NCI-H2196 (cell line): ENCODE data around the gene SYCE1.
"Not testable (repeated sequence)": the region's sequence is repeated elsewhere in the genome, so short reads cannot be mapped to it uniquely, and the experiment has no call there.

Source experiments
- DNase-seq: peaks from one replicate; lab custom pipeline; 2025; ENCODE audit not compliant: unreplicated experiment; lab: John Stamatoyannopoulos, UW

Gene SYCE1

GRCh38 chr10:133559216-133559615 is 6.2 kb downstream of the SYCE1 start:
- DNase-seq, result no peak

GRCh38 chr10:133557381-133557780 is 8.0 kb downstream of the SYCE1 start:
- DNase-seq, result no peak

DNA sequence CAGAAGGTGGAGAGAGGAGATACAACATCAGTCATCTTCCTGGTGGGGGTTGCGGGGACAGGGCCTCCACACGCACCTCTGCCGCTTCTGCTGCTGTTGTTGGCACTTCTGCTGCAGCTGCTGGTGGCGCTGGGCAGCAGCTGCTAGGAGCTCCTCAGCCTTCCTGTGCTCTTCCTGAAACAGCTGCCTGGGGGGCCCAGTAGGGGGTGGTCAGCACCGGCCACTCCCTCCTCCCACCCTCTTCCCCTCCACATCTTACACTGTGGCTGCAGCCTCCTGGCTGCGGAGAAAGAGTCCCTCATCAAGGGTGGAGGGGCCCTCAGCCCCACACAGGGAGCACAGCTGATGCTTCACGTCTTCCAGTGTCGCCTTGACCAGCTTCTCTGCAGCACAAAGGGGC is 9.9 kb downstream of the SYCE1 start:
- DNase-seq, result no peak

- no peak for DNase-seq
Observed at GRCh38 chr10:133554600-133554999, 10.8 kb downstream of the SYCE1 start.

GRCh38 chr10:133544506-133544905 is 20.9 kb downstream of the SYCE1 start:
- DNase-seq, result no peak

DNA sequence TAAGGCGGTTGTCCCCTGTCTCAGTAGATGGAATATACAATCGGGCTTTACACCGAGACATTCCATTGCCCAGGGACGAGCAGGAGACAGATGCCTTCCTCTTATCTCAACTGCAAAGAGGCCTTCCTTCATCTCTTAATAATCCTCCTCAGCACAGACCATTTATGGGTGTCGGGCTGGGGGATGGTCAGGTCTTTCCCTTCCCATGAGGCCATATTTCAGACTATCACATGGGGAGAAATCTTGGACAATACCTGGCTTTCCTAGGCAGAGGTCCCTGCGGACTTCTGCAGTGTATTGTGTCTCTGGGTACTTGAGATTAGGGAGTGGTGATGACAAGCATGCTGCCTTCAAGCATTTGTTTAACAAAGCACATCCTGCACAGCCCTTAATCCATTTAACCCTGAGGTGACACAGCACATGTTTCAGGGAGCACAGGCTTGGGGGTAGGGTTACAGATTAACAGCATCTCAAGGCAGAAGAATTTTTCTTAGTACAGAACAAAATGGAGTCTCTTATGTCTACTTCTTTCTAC is 23.9 kb downstream of the SYCE1 start:
- not testable (repeated sequence) for DNase-seq

- DNase-seq, result no peak
Observed at GRCh38 chr10:133537546-133538545, 27.5 kb downstream of the SYCE1 start.

DNA sequence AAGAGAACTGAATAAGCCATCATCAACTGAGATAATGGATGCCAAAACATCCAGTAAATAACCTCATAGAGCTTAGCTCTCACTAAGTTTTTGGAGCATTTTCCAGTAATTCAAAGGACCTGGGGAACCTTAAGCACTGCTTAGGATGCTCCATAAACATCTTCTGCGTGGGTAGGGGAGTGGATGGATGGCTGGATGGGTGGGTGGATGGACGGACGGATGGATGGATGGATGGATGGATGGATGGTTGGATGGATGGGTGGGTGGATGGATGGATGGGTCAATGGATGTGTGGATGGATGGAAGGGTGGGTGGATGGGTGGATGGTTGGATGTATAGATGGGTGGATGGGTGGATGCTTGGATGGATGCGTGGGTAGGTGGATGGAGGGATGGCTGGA is 29.2 kb downstream of the SYCE1 start:
- no peak for DNase-seq

DNA sequence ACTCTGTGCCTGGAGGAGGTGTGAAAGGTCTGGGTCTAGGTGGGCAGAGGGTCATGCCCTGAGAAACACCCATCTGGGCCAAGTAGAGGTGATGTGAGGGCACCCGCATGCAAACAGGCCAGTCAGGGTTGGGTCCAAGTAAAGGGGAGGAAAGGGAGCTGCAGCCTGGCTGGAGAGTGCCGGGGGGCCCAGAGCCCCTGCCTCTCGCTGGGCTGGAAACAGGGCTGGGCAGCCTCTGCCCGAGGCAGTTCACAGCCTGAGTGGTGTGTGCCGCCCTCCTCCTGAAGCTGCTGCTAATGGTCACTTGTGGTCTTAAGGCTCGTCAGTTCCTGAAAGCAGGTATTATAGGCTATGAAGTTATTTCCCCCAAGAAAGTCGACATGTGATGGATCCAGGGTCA is 31.0 kb downstream of the SYCE1 start:
- DNase-seq, result no peak

DNA sequence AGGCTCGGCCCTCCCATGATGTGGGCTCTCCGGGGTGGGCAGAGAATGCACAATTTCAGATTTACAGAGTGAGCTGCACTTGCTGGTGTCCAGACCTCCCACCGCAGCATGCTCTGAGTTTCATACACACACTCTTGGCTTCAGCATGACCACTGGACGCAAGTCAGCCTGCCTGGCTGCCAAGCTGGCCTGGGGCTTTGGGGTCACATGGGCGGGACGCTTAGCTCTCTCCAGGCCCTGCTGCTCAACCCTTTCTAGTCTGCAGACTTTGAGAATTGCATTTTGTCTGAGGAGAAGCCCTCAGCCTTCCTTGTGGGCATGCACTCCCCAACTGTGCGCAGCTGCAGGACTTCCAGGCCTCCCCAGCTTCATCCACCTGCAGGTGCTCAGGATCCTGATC is 32.5 kb downstream of the SYCE1 start:
- no peak for DNase-seq

GRCh38 chr10:133530506-133530905 is 34.9 kb downstream of the SYCE1 start:
- no peak for DNase-seq

DNA sequence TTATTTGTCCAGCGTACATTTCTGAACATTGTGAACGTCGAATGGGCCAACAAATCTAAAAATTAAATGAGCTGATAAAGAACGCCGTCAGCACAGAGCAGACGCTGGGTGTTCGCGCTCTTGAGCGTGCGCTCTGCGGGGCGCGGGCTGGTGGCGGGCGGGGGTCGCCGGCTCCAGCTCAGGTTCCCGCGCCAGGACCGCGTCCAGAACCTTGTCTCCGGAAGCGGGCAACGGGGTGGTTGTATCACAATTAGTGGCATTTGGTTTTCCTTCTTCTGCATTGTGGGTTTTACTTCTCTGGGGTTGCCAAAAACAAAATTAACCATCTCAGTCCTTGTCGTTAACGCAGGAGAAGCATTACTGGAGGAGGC is 35.8 kb downstream of the SYCE1 start:
- DNase-seq, result no peak

DNA sequence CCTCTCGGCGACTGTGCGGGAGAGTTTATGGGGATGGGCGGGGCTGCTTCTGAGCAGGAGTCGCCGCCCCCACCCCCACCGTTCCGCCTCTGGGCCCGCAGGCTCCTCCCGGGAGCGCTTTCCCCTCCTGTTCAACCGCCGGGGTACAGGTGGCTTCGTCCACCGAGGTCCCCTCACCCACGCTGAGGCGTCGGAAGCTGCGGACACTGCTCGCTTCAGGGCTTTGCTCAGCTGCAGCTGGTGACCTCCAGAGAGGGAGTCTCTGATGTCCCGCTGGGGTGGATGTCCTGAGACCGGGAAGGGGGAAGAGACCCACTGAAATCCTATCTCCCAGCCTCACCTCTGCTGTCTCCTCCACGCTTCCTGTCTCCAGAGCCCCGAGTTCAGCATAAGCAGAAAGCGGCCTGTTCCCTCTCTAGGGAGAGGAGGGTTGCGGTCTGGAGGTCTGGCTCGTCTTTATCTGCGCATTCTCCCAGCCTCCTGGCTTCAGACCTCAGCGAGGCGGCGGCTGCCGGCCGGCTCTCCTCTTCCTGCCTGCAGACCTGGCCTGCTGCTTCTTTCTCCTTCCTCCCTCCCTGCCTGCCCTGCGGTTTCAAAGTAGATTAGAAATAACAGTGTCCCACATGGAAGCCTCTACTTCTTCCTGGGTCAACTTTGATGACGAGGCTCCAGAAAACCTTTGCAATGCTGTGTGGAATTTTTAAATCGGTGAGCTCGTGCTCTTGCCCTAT is 36.4 kb downstream of the SYCE1 start:
- DNase-seq, result no peak

- DNase-seq, result no peak
Observed at GRCh38 chr10:133528296-133528844, 37.0 kb downstream of the SYCE1 start.

GRCh38 chr10:133527771-133528271 is 37.6 kb downstream of the SYCE1 start:
- no peak for DNase-seq

DNA sequence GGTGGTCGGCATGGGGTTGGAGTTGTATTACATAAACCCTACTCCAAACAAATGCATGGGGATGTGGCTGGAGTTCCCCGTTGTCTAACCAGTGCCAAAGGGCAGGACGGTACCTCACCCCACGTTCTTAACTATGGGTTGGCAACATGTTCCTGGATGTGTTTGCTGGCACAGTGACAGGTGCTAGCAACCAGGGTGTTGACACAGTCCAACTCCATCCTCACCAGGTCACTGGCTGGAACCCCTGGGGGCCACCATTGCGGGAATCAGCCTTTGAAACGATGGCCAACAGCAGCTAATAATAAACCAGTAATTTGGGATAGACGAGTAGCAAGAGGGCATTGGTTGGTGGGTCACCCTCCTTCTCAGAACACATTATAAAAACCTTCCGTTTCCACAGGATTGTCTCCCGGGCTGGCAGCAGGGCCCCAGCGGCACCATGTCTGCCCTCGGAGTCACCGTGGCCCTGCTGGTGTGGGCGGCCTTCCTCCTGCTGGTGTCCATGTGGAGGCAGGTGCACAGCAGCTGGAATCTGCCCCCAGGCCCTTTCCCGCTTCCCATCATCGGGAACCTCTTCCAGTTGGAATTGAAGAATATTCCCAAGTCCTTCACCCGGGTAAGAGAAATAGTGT is 38.3 kb downstream of the SYCE1 start, which contains the start of gene CYP2E1:
CYP2E1 (plus strand) TSS at position 407 of the 632 bp plus-strand sequence; CDS start at position 440, 33 bp downstream.
- DNase-seq, result no peak

GRCh38 chr10:133525444-133525843 is 39.9 kb downstream of the SYCE1 start:
- no peak for DNase-seq

GRCh38 chr10:133523631-133524203 is 41.7 kb downstream of the SYCE1 start:
- no peak for DNase-seq

- DNase-seq, result peak; percentile 64
Observed at GRCh38 chr10:133520193-133520738, 45.1 kb downstream of the SYCE1 start.

DNA sequence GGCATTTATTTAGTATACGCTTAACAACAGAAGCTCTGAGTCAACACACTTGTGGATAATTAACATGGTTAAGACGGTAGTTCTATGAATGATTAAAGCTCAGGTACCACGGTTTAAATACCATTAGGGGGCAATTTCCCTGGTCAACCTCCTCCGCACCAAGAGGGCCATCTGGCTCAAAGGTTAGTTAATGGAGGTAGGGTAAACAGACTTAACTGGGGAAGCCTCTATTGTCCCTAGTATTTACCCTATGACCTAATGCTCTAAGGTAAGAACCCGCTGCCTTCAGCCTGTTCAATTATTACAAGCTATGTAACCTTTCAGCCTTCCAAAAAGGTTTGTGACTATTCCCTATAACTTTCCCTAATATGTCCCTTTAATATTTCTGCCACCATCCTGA is 46.9 kb downstream of the SYCE1 start:
- DNase-seq, result not testable (repeated sequence)
